GM18907 (cell line): ENCODE data around the gene GCK.

ENCODE experiments used
- ATAC-seq: cut with Tn5 transposase; IDR thresholded peaks from one replicate; pipeline ENCODE4 v1.9.1; 2021; ENCODE audit warnings: mild to moderate bottlenecking, moderate library complexity; ENCODE audit not compliant: unreplicated experiment

GCK gene

GRCh38 chr7:44189286-44189992 is at the start of gene GCK:
TSS of gene GCK (minus strand) at chr7:44189439. CDS start at chr7:44188953, 486 bp downstream.
- ATAC-seq: no peak

GRCh38 chr7:44238116-44238695 is 49.0 kb upstream of the GCK start:
- ATAC-seq: no peak

- ATAC-seq: no peak
Observed at GRCh38 chr7:44237696-44238095, 48.5 kb upstream of the GCK start.

GRCh38 chr7:44236333-44236728 is 47.1 kb upstream of the GCK start:
- no peak for ATAC-seq

- ATAC-seq: no peak
Observed at GRCh38 chr7:44235582-44236332, 46.5 kb upstream of the GCK start.

GRCh38 chr7:44235066-44235465 is 45.8 kb upstream of the GCK start:
- ATAC-seq: no peak

GRCh38 chr7:44232901-44233715 is 43.9 kb upstream of the GCK start:
- ATAC-seq: no peak

GRCh38 chr7:44232396-44232795 is 43.2 kb upstream of the GCK start:
- ATAC-seq: no peak

GRCh38 chr7:44231088-44231487 is 41.8 kb upstream of the GCK start:
- no peak for ATAC-seq

GRCh38 chr7:44230286-44230685 is 41.0 kb upstream of the GCK start:
- no peak for ATAC-seq

- no peak for ATAC-seq
Observed at GRCh38 chr7:44229546-44230105, 40.4 kb upstream of the GCK start.

- ATAC-seq: no peak
Observed at GRCh38 chr7:44228571-44229350, 39.5 kb upstream of the GCK start.

- ATAC-seq: no peak
Observed at GRCh38 chr7:44227911-44228310, 38.7 kb upstream of the GCK start.

- ATAC-seq: no peak
Observed at GRCh38 chr7:44226396-44226753, 37.1 kb upstream of the GCK start.

GRCh38 chr7:44225566-44226395 is 36.5 kb upstream of the GCK start:
- ATAC-seq: no peak

GRCh38 chr7:44224974-44225565 is 35.8 kb upstream of the GCK start:
- no peak for ATAC-seq

- ATAC-seq: no peak
Observed at GRCh38 chr7:44224080-44224973, 35.1 kb upstream of the GCK start.
